GM19372 (cell line): Measurements from ENCODE around the gene SORCS1.
A peak's percentile ranks its signal among the peaks of the same experiment; 100 is the strongest.

Source experiments
- ATAC-seq: cut with Tn5 transposase; IDR thresholded peaks from one replicate; pipeline ENCODE4 v1.9.1; 2021; ENCODE audit warnings: mild to moderate bottlenecking, low read depth, moderate library complexity; ENCODE audit not compliant: unreplicated experiment

Gene SORCS1

DNA sequence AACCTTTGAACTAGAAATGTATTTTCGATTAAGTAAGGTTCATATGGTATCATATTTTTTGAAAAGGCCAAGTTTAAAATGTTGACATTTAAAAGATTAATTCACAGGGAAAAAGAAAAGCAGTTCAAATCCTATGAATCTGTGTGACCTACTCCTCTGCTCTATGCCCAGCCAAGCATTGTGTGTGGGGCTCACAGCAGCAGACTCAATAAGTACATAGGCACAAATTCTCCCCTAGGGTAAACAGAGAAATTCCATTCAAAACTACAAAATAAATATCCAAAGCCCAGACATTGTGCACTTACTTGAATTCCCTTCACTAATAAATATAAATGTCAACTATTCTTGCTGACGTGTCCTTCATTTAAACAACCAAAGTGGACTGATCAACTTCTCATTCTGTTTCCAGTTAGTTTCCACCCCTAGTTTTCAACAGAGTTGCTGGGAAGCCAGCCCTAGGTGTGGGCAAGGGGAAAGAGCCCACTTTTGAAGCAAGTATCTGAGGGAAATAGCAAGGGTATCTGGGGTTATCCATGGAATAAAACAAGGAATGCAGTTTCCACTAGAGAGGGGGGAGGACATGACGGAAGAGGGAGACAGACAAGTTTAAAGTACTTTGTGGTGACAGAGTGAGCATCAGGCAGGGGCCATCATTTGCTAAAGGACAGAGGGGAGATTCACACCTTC lies 533.3 kb downstream of the SORCS1 start:
- ATAC-seq, result no peak

DNA sequence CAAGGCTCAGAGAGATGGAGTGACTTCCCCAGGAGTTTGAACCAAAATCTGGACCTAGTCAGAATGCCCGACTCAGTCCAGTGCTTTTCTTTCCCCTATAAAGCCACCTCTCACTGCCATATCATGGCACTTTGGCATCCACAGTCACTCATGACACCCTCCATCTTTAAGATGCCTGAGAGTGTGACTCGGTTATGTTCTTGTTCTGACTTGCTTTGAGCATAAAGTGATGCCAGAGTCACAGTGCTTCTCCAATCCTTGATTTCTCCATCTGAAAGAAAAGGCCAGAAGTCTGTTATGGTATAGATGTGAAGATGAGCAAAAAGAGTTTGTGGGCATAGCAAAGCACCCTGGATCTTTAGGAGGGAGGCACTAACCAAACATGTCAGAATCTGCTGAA lies 538.1 kb downstream of the SORCS1 start:
- no peak for ATAC-seq

DNA sequence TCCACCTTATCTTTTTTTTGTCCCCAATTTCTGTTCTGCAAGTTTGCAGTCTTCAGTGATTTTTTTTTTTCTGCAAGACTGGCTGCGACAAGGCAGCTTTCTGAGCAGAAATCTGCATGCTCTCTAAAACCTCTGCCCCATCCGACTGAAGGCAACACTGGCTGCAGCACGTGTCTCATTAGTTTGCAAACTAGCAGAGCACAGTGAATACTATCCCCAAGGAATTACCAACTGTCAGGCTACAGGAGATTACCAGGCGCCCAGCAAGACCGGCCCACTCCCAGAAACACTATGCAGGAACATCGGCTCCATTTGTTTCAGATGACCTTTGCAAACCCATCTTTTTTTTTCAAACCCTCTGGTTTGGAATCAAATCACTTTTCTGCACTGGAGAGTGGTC lies 538.8 kb downstream of the SORCS1 start:
- no peak for ATAC-seq

GRCh38 chr10:106619346-106619745 lies 545.2 kb downstream of the SORCS1 start:
- no peak for ATAC-seq

GRCh38 chr10:106618646-106619045 lies 545.9 kb downstream of the SORCS1 start:
- no peak for ATAC-seq

GRCh38 chr10:106615081-106615480 lies 549.4 kb downstream of the SORCS1 start:
- ATAC-seq, result no peak

DNA sequence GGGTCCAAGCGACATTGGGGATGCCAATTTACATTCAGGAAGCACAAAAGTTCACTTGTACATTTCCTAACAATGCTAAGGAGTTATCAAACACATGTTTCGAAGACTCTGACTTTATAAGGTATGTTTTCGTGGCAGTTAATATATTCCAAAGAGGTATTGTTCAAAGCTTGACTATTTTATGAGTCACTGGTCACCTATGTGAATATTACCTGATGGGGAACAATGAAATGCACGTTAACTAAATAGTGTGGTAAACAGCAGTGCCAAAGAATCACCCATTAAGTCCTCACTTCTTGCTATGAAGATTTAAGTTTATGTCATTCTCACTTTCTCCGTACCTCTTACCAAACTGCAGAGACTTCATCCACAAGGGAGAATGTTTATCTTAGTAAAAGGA lies 550.2 kb downstream of the SORCS1 start:
- no peak for ATAC-seq

DNA sequence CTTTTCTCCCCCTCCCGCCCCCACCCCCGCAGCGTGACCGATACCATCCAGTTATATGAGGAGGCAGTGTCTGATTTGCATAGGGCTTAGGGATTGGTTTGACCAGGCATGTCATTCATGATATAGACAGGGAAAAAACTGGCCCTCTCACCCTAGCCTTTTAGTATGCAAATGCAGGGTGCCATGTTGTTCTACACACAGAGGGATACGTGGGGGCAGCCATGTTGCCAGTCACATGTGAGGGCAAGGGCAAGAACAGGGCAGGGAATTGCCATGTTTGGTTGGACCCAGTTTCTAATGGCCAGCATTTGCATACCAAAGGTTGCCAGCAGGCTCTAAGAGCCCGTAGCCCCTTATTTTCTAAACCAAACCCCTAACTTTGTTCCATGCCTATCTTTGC lies 552.1 kb downstream of the SORCS1 start:
- ATAC-seq, result no peak

GRCh38 chr10:106609470-106610266 lies 554.8 kb downstream of the SORCS1 start:
- no peak for ATAC-seq

DNA sequence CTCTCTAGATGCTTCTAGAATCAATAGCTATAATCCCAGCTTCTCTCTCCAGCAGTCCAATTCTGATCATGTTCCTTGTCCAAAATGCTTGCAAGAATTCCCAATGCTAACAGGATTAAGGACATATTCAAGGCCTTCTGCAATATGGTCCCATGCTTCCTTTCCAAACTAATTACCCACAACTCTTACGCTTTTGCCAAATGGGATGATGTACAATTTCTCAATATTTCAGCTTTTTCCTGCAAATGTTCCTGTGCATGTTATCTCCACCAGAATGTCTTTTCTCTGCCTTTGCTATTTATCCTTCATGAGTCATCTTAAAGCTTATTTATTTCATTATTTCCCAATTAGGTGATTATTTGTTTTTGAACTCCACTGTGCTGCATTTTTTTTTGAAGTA lies 556.4 kb downstream of the SORCS1 start:
- no peak for ATAC-seq

DNA sequence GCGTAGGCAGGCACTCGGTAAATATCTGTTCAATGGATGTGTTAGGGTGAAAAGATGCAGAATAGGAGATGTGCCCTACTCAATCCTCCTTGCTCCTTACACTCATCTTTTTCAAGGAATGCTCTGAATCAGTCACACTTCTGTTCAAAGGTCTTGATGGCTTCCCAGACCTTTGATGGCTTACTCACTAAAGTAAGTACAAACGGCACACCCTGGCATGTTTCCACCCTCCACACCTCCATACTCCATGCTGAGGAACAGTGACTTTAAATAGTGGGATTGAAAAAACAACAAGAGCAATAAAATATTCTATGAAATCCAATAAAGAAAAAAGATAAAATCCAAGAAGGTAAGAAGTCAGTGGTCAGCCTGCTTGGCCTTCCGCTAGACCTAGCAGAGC lies 569.2 kb downstream of the SORCS1 start:
- ATAC-seq, result no peak

- ATAC-seq, result no peak
These were observed 570.6 kb downstream of the SORCS1 start for GRCh38 chr10:106593876-106594275.

DNA sequence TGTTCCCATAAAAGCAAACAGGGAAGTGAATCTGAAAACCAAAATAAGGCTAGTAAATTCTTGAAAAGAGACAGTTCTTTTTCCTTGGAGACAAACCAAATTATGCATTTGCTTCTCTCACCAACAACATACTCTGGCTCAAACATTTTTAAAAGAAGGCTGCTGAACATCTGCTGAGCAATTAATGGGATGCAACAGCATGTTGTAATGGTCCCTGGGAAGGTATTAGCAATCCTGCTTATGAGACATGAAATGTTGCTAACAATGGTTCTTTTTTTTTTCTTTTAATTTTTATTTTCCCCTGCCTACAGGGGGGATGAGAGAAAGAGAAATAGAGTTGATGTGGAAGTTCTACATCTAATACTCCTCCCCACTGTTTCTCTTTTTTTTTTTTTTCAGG lies 572.1 kb downstream of the SORCS1 start:
- ATAC-seq, result no peak

DNA sequence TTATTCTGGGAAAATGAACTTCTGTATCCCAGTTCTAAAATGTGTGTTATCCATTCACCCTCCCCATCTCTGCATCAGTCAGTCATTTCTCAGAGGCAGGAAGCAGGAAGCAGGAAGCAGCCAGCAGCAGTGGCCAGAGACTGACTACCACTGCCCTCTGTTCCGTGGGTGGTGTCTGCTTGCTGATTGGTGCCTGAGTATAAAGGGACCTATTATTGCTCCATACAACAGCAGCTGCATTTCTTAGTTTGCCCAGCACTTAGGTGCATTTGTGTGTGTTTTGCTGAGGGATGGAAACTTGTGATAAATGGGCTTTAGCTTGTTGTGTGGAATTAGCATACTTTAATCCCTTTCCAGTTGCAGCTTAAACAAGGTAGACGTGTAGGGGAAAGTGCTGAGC lies 582.2 kb downstream of the SORCS1 start:
- no peak for ATAC-seq

DNA sequence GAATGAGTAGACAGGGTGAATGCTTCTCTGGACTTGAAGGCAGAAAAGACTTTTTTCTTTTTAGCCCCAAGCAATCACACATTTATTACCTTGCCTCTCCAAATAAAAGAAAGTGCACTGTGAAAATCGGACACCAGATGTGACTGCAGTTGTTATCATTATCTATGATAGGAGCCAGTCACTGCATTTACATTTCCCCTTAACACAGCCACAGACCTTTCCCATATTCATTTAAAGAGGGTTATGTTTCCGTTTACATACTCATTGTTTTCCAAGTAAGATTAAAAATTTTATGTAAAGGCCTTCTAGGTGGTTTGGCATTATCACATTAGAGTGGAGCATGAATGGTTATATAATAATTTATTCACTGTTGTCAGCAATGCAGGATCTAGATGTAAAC lies 586.8 kb downstream of the SORCS1 start:
- no peak for ATAC-seq

GRCh38 chr10:106577266-106577665 lies 587.2 kb downstream of the SORCS1 start:
- no peak for ATAC-seq

GRCh38 chr10:106576534-106576933 lies 588.0 kb downstream of the SORCS1 start:
- peak; percentile 94 for ATAC-seq

- no peak for ATAC-seq
These were observed 591.4 kb downstream of the SORCS1 start for GRCh38 chr10:106573106-106573505.

GRCh38 chr10:106571192-106571946 lies 593.1 kb downstream of the SORCS1 start:
- no peak for ATAC-seq

GRCh38 chr10:106570268-106570667 lies 594.2 kb downstream of the SORCS1 start:
- no peak for ATAC-seq

DNA sequence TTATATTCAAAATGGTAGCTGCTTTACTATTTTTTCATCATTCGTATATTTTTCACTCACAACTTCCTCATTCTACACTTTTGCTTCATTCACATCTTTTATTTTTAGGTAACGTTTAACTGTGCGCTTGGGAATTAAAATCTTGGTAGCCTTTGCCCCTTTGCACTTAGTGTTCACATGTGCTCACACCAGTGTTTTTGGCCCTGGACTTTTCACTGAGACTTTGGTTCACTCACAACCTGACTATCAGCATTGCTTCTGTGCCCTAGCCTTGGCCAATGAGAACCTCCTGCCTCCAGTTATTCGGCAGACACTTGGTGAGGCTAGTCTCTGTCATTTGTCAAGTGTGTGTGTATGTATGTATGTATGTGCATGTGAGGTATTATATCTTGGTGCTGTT lies 596.9 kb downstream of the SORCS1 start:
- no peak for ATAC-seq
